Erythroblast (primary cell): ENCODE data around the gene SESN3.

Experiments used
- GATA1 ChIP-seq: IDR thresholded peaks from 2 replicates; pipeline ENCODE4 v1.6.1; 2011; ENCODE audit warnings: low read depth, mild to moderate bottlenecking, control low read depth, low read length, moderate library complexity
- POLR2A ChIP-seq: IDR thresholded peaks from 2 replicates; pipeline ENCODE4 v1.6.1; 2011; ENCODE audit warnings: mild to moderate bottlenecking, low read length

GRCh38 chr11:95242845-95243605, 12.0 kb upstream of the SESN3 start:
- TF ChIP-seq POLR2A: no peak
- TF ChIP-seq GATA1: no peak
